Stimulated activated CD8-positive, alpha-beta memory T cell treated with anti-CD3 and anti-CD28 coated beads, Interleukin-15, amount 100 ng/mL, for 24 hours (primary cell): ENCODE results near the gene SUPT6H.
"Not testable (repeated sequence)": the region's sequence is repeated elsewhere in the genome, so short reads cannot be mapped to it uniquely, and the experiment has no call there.

Source experiments
- DNase-seq: peaks from one replicate; pipeline ENCODE4 v3.0.0-alpha.2; 2020; ENCODE audit warnings: low read depth

SUPT6H gene

DNA sequence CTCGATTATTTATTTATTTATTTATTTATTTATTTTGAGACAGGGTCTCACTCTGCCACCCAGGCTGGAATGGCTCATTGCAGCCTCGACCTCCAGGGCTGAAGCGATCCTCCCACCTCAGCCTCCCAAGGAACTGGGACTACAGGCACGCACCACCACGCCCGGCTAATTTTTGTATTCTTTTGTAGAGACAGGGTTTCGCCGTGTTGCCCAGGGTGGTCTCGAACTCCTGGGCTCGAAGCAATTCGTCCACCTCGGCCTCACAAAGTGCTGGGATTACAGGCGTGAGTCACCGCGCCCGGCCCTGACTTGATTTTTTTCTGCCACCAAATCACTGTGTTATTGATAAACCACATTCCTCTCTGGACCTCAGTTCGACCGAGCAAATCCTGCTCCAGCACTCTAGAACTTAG is 57.0 kb downstream of the SUPT6H start:
- DNase-seq, result no peak

DNA sequence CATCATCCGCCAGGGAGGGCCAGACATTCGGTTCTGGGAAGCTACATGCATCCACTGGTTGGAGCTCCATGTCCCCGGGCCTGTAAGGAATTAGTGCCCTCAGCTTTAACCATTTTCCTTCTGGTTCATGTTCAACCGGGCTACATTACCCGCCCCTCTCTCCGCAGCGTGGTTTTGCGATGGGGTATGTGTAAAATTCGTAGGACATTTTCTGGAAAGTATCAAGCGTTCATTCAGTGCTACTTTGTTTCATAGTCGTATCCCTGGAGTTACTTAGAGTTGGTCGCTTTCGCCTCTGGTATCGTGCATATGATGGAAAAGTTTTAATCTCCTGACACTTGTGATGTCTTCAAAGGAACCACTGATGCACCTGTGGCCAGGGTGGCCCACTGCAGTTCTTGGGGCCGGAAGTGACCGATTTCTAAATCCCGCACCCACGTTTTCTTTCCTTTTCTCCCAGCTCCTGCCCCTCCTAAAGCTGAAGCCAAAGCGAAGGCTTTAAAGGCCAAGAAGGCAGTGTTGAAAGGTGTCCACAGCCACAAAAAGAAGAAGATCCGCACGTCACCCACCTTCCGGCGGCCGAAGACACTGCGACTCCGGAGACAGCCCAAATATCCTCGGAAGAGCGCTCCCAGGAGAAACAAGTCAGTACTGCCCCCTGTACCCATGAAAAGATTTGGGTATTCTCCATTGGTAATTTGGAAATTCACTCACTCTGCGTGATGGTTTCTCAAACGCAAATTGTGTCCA is 58.4 kb downstream of the SUPT6H start:
- no peak for DNase-seq

DNA sequence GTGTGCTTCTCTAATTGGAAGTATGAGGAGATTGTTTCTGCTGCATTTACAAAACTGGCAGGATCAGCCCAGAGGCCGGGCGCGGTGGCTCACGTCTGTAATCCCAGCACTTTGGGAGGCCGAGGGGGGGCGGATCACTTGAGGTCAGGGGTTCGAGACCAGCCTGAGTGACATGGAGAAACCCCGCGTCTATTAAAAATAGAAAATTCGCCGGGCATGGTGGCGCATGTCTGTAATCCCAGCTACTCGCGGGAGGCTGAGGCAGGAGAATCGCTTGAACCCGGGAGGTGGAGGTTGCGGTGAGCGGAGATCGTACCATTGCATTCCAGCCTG is 59.0 kb downstream of the SUPT6H start:
- not testable (repeated sequence) for DNase-seq

DNA sequence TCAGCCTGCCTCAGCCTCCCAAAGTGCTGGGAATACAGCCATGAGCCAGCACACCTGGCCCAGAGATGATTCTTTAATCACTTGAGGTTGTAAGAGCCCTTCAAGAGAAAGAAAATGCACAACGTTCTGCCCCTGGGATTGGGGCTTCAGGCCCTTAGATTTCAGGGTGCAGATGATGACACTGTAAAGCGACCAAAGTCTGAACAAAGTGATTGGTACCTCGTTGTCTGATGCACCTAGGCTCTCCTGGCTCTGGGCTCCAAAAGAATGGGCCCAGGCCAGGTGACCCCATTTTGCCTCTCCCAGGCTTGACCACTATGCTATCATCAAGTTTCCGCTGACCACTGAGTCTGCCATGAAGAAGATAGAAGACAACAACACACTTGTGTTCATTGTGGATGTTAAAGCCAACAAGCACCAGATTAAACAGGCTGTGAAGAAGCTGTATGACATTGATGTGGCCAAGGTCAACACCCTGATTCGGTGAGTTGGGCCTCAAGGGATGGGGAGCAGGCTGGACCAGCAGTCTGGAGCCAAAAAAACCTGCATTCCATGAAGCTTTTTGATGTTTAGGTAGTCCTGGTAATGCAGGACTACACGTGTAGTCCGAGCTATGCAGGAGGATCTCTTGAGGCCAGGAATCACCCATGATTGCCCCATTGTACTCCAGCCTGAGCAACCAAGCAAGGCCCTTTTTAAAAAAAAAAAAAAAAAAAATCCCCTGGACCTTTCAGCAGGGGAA is 60.6 kb downstream of the SUPT6H start:
- DNase-seq, result no peak

DNA sequence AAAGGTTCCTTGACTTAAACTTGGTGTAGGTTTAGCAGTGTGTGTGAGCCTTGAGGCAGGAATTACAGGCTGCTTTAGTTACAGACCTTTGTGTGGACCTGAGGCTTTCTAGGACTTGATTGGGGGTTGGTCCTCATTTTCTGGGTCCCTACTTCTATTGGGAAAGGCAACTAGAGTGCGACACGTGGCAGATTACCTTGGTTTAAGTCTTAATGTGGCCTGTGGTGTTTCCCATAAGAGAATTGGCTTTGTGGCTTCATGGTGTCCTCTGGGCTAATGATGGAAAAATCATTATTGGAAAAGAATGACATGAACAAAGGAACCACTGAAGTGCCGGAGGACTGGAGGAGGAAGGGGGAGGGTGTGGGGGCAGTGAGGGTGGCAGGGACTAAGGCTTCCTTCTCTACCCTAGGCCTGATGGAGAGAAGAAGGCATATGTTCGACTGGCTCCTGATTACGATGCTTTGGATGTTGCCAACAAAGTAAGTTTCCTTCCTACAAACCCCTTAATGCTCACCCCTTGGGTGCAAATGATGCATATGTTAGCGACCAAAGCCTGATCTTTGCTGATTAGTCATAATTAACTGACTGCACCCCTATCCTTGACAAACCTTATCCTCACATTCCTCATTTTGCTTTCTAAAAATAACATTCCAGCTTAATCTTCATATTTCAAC is 61.3 kb downstream of the SUPT6H start:
- no peak for DNase-seq

DNA sequence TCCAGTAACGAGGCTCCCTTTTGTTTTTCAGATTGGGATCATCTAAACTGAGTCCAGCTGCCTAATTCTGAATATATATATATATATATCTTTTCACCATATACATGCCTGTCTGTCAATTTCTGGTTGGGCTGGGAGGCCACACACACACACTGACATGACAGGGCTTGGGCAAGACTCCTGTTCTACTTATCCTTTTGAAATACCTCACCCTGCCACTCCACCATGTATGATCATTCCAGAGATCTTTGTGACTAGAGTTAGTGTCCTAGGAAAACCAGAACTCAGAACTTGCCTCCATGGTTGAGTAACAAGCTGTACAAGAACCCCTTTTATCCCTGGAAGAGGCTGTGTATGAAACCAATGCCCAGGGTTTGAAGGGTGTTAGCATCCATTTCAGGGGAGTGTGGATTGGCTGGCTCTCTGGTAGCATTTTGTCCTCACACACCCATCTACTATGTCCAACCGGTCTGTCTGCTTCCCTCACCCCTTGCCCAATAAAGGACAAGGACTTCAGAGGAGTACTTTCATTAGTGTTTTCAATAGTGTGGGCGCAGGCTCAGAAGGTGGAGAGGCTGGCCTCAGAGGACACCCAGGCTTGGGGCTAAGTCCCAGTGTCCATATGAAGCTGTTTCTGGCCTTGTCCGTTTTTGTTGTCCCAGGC is 62.0 kb downstream of the SUPT6H start:
- not testable (repeated sequence) for DNase-seq

DNA sequence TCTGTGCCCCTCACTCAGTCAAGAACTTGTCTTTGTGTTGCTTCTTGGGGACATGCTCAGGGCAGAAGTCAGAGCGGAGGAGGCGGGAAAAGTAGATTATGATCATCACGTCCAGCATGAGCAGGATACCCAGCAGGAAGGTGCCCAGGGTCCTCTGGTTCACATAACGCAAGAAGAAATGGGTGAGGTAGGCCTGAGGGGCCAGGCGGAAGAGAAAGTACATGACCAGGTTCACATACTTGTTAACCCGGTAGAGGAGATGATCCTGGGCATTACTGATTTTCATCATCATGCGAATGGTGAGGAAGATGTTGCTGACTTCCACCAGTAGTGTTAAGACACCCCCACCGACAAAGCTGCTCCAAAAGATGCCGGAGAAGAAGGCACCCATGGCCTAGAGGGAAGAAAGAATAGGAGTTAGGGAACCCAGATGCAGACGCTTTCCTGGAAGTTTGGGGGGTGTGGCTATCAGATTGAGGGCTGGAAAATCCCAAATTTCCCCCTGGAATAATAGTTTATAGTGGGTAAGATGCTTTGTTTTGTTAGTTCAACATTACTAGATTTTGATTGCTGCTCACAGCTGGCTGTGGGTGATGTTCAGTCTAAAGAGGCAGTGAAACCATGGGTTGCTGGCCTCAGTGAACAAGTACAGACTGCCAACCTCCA is 62.6 kb downstream of the SUPT6H start:
- DNase-seq, result no peak

DNA sequence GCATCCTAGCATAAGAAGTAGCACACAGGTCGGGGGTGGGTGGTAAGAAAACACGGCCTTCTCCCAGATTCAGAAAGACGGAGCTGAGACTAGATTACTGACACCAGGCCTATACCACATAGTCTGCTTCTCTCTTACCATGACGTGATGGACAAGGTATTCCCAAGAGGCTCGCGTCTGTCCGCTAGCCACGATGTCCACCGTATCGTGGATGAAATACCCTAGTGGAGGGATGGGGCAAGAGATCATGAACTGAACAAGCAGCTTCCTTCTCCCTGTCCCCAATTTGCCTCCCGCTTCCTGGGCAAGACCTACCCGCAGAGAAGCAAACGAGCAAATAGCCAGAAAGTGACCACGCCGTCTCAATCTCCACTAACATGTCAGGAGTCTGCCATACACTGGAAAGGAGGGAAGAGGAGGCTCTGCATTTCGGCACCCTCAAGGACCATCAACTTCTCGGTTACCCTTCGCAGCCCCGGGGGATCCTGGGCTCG is 63.2 kb downstream of the SUPT6H start:
- DNase-seq, result no peak

DNA sequence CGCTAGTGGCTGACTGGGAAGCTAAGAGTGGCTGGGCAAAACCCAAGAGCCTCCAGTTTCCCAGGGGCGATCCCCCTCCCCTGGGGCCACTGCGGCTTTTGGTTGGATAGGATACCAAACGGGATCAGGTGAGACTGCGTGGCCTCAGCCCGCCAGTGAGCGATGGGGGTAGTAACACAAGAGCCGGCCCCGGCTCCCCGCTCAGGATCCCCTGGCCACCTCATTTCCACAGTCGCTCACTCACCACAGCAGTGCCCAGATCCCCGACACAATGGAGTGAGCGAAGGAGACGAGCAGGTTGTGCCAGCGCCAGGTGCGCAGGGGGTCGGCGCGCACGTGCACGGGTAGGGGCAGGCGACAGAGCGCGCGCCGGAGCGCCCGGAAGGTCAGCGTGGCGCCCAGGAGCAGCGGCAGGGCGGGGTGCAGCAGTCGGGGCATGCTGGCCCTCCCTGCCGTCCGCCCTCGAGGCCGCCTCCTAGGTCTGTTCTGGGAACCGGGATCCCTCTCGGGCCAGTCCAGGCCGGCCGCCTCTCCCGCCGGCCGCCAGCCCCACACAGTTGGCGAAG is 63.7 kb downstream of the SUPT6H start:
- no peak for DNase-seq

DNA sequence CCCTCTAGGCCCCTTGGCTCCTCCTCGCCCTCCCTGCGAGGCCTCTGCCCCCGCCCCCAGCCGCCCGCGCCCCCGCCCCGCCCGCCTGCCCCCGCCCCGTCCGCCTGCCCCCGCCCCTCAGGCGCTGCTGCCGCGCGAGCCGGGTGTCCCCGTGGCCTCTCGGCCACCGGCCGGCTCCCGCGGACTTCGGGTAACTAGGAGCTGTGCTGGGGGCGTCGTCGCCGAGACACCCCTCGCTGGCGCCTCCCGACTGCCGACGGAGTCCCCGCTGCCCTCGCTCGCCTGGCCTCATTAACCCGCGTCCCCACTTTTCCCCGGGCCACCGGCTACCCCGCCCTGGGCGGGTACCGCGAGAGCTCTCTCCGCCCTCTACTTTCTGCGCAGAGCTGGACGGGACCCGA is 64.2 kb downstream of the SUPT6H start, which contains the start of gene TLCD1:
Gene TLCD1 (minus strand): TSS at position 8 of the 401 bp plus-strand sequence. CDS start 136 bp downstream, outside the sequence.
- DNase-seq, result no peak

DNA sequence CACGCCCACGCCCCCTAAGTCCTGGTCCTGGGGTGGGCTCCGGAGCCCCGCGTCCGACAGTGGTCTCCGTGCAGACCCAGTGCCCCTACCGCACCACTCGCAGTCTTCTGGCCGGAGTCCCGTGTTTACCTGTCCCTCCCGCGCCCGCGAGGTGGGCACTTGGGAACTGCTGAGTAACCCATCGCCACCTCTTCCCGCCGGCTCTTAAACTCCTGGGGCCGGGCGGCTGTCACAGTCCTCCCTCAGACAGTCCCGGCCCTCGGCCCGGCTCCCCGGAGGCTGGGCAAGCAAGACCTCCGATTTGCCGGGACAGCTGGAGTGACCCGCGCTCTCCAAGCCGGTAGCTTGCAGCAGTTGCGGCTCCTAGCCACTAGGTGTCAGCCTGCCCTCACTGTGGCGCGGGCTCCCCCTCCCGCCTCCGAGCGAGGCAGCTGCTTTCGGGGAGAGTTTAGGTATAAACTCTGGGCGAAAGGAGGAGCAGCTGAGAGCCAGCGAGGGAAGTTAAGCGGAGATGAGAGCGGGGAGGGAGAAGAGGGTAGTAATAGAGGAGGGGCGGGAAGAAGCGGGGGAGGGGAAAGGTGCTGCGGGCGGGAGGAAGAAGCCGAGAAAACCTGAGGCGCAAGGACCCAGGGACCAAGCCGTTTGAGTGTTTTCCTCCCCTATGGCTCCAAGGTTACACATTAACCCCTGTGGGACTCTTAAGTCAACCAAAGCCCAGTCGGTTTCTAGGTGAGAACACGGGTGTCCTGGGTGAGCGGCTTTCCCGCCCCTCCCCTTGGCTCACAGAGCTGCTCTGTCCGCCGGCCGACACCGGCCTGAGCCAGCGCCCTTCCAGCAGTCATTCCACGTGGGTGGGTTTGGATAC is 64.9 kb downstream of the SUPT6H start:
- DNase-seq, result peak; percentile 68

DNA sequence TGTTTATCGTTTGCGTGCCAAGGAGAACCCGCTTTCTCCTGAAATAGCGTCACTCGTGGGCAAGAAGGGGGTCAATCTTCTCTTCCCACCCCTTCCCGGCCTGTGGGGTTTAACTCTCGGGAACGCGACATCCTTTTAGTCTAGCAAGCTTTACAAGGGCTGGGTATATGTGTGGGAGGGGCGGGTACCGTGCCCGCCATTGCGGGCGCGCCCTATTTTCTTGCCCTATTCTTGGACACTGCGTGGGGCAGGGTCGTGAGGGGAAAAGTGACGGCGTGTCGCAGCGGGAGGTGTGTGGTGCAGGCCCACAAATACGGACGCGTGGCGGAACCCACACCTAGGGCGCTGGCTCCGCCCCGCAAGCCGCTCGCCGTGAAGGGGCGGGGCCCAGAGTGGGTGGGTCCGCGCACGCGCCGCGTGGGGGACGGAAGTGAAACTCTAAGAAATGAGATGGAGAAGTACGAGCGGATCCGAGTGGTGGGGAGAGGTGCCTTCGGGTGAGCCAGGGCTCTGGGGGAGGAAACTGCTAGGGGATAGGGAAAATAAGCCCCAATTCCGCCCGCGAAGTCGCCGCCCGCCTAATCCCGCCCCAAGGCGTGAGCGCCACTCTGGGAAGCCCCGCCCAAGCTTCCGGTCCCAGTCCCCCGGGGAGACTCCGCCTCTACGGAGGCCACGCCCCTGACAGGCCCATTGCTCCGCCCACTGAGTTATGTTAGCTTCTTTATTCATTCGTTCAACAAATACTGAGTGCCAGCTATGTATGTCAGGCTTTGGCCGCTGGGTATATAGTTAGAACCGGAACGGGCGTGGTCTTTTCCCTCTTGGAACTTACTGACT is 66.6 kb downstream of the SUPT6H start, which contains the start of gene NEK8:
Gene NEK8 (plus strand): TSS at position 425 of the 837 bp plus-strand sequence. CDS start 26 bp downstream, at position 451.
- DNase-seq, result peak; percentile 96

DNA sequence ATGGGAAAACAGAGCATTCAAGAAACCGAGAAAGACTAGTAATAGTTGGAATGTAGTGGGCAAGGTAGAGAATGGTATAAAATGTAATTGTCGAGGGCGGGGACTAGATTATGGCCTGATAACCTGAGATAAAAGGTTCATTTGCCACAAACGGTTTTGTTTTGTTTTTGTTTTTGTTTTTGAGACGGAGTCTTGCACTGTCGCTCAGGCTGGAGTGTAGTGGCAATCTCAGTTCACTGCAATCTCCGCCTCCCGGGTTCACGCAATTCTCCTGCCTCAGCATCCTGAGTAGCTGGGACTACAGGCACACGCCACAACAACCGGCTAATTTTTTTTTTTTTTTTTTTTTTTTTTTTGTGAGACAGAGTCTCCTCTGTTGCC is 67.9 kb downstream of the SUPT6H start:
- no peak for DNase-seq

DNA sequence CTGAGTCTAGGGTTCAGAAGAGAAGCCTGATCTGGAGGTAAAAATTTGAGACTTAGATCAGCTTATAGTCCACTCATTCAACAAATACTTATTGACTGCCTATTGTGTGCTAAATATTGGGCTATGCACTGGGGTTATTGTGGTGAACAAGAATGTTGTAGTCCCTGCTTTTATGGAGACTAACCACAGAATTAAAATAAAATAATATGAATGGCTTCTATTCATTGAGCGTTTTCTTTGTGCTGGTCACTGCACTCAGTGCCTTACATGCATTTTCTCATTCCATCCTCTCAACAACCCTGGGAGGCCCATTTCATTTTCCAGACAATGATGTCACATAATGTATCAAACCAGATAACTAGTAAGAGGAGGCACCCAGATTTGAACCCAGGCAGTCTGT is 71.3 kb downstream of the SUPT6H start:
- DNase-seq, result no peak

DNA sequence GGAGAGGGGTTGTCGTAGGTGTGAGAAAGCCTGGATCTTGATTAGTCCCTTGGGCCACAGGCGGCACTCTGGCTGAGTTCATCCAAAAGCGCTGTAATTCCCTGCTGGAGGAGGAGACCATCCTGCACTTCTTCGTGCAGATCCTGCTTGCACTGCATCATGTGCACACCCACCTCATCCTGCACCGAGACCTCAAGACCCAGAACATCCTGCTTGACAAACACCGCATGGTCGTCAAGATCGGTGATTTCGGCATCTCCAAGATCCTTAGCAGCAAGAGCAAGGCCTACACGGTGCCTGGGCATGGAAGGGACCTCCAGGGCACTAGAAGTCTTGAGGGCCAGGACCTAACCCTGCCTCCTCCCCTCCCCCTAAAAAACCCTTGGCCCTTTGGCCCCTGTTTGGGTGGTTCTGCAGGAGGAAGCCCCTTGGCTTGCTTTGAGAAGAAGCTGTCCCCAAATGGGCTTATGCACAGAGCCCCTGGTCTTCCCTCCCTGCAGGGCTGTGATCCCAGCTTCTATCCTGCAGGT is 72.8 kb downstream of the SUPT6H start:
- no peak for DNase-seq

DNA sequence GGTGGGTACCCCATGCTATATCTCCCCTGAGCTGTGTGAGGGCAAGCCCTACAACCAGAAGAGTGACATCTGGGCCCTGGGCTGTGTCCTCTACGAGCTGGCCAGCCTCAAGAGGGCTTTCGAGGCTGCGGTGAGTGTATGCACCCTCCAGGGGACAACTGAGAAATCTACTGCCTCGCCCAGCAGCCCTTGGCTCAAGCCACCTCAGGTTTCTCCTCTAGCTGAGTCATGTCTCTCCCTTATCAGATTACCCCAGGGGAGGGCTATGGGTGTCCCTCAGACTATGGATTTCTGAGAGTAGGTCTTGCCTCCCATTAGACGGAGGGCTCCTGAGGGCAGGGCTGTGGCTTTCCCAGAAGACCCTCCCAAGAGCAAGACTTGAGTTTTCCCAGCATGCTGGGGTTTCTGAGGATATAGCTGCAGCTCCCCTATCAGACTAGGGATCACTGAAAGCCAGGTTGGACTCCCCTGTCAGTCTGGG is 73.3 kb downstream of the SUPT6H start:
- DNase-seq, result no peak

DNA sequence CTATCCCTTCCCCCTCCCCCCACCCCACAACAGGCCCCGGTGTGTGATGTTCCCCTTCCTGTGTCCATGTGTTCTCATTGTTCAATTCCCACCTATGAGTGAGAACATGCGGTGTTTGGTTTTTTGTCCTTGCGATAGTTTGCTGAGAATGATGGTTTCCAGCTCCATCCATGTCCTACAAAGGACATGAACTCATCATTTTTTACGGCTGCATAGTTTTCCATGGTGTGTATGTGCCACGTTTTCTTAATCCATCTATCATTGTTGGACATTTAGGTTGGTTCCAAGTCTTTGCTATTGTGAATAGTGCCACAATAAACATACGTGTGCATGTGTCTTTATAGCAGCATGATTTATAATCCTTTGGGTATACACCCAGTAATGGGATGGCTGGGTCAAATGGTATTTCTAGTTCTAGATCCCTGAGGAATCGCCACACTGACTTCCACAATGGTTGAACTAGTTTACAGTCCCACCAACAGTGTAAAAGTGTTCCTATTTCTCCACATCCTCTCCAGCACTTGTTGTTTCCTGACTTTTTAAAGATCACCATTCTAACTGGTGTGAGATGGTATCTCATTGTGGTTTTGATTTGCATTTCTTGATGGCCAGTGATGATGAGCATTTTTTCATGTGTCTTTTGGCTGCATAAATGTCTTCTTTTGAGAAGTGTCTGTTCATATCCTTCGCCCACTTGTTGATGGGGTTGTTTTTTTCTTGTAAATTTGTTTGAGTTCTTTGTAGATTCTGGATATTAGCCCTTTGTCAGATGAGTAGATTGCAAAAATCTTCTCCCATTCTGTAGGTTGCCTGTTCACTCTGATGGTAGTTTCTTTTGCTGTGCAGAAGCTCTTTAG is 74.1 kb downstream of the SUPT6H start:
- not testable (repeated sequence) for DNase-seq

DNA sequence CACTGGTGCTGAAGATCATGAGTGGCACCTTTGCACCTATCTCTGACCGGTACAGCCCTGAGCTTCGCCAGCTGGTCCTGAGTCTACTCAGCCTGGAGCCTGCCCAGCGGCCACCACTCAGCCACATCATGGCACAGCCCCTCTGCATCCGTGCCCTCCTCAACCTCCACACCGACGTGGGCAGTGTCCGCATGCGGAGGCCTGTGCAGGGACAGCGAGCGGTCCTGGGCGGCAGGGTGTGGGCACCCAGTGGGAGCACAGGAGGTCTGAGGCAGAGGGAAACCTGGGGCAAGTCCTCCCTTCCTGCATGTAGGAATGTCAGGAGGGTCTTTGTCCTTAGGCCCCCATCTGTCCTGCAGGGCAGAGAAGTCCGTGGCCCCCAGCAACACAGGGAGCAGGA is 75.3 kb downstream of the SUPT6H start:
- DNase-seq, result no peak
